ENCODE results near the gene SLC9C2.
"Not testable (repeated sequence)": the region's sequence is repeated elsewhere in the genome, so short reads cannot be mapped to it uniquely, and the experiment has no call there.

Gene SLC9C2

DNA sequence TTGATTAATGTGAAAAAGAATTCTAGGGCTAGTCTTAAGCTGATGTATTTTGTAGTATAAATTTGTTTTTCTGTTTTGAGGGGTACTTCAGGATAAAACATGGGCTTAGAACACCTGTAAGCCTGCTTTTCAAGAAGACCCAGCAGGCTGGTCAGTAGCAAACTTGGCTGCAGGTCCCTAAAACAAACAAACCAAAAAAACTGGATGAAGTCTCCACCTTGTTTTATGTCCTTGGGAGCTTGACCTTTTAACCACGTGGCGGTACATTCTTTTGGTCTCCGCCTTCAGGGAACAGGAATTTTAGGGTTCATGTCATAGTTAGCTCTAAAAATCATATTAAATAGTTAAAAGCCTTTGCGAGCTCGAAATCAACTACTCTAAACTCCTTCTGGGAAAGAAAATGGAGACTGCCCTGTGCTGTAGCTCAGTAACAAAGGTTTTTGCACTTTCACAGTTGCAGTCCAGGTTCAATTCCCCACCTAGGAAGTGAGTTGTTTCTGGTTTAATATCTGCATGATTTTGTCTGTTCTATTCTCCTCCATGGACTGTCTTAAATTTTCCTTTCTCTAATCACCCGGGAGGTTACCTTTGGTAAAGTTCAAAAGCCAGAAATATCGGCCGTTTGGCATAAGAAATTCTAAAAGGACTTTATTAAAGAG lies 107.1 kb downstream of the SLC9C2 start:
- TF ChIP-seq, protein P1, sequence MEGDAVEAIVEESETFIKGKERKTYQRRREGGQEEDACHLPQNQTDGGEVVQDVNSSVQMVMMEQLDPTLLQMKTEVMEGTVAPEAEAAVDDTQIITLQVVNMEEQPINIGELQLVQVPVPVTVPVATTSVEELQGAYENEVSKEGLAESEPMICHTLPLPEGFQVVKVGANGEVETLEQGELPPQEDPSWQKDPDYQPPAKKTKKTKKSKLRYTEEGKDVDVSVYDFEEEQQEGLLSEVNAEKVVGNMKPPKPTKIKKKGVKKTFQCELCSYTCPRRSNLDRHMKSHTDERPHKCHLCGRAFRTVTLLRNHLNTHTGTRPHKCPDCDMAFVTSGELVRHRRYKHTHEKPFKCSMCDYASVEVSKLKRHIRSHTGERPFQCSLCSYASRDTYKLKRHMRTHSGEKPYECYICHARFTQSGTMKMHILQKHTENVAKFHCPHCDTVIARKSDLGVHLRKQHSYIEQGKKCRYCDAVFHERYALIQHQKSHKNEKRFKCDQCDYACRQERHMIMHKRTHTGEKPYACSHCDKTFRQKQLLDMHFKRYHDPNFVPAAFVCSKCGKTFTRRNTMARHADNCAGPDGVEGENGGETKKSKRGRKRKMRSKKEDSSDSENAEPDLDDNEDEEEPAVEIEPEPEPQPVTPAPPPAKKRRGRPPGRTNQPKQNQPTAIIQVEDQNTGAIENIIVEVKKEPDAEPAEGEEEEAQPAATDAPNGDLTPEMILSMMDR (conservative IDR thresholded peaks at IDR 0.05; ENCODE audit: low read depth, low read length), result no peak
- DNase-seq (ENCODE audit: low read depth), result no peak
- H3K4me3 ChIP-seq (ENCODE audit: low read length), result no peak overlapping the region

DNA sequence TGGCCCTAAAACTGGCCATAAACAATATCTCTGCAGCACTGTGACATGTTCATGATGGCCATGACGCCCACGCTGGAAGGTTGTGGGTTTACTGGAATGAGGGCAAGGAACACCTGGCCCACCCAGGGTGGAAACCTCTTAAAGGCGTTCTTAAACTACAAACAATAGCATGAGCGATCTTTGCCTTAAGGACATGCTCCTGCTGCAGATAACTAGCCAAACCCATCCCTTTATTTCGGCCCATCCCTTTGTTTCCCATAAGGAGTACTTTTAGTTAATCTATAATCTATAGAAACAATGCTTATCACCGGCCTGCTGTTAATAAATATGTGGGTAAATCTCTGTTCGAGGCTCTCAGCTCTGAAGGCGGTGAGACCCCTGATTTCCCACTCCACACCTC lies 109.7 kb downstream of the SLC9C2 start:
- not testable (repeated sequence) for H3K4me3 ChIP-seq (ENCODE audit: low read length); DNase-seq (ENCODE audit: low read depth)

DNA sequence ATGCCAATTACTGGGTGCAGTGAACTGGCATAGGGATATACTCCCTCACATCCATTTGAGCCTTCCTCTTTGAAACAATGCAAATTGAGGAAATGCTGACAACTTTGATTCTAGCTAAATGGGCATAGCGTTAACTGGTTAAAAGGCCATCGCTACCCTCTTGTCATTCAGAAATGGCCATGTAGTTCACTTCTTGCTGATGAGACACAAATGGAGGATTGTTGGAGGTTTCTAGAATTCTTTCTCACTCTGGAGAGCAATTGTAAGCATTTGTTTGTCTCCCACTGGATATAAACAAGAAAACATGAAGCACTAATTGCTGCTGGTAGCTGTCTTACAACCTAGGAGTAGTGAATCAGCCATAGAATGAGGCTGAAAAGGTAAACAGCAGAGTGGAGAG lies 111.4 kb downstream of the SLC9C2 start:
- DNase-seq (ENCODE audit: low read depth), result no peak
- no peak overlapping the region for H3K4me3 ChIP-seq (ENCODE audit: low read length)
- TF ChIP-seq, protein P1 (conservative IDR thresholded peaks at IDR 0.05; ENCODE audit: low read depth, low read length), result no peak

DNA sequence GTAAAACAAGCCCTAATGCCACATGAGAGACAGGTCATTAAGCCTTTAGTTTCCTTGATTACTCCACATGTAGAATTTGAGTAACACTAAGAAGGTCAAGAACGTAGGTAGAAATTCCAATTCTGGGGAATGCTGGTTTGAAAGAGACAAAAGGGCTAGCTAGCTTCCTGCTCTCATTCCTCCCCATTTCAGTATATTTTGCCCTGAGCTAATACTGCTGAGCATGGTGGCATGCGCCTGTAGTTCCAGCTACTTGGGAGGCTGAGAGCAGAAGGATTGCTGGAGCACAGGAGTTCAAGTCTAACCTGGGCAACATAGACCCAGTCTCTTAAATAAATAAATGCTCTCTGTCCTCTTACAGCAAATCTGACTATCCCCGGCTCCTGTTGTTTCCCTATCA lies 112.9 kb downstream of the SLC9C2 start:
- TF ChIP-seq, protein P1 (conservative IDR thresholded peaks at IDR 0.05; ENCODE audit: low read depth, low read length), result no peak
- no peak for DNase-seq (ENCODE audit: low read depth)
- no peak overlapping the region for H3K4me3 ChIP-seq (ENCODE audit: low read length)

DNA sequence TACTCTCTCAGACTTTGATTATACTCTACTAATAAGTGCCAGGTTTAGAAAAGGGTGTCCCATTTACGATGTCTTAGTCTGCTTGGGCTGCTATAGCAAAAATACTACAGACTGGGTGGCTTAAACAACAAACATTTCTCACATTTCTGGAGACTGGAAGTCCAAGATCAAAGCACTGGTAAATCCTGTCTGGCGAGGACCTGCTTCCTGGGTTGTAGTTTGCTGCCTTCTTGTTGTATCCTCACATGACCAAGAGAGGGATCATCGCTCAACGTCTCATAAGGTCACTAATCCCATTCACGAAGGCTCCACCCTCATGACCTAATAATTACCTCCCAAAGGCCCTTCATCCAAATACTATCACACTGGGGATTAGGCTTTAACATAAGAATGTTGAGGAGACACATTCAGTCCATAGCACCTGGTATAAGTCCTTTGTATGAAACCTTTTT lies 113.7 kb downstream of the SLC9C2 start:
- no peak for DNase-seq (ENCODE audit: low read depth)
- H3K4me3 ChIP-seq (ENCODE audit: low read length), result no peak overlapping the region
- TF ChIP-seq, protein P1 (conservative IDR thresholded peaks at IDR 0.05; ENCODE audit: low read depth, low read length), result no peak

DNA sequence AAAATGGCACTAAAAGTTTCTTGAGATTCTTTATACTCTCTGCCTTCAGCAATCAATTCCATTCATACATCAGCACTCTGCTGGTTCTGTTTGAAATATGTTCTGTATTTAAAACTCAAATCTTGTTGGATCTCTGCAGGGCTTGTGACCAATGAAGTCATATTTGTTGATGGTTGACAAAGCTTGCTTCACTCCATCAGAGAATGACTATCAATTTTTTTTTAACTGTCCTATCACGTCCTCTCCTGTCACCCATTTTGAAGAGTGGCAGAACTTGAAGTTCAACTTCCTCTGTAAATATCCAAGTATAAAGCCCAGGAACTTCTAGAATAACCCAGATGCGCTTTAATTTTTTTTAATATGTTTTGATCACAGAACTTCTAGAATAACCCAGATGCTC lies 114.9 kb downstream of the SLC9C2 start:
- no peak overlapping the region for H3K4me3 ChIP-seq (ENCODE audit: low read length)
- TF ChIP-seq, protein P1 (conservative IDR thresholded peaks at IDR 0.05; ENCODE audit: low read depth, low read length), result no peak
- DNase-seq (ENCODE audit: low read depth), result no peak

DNA sequence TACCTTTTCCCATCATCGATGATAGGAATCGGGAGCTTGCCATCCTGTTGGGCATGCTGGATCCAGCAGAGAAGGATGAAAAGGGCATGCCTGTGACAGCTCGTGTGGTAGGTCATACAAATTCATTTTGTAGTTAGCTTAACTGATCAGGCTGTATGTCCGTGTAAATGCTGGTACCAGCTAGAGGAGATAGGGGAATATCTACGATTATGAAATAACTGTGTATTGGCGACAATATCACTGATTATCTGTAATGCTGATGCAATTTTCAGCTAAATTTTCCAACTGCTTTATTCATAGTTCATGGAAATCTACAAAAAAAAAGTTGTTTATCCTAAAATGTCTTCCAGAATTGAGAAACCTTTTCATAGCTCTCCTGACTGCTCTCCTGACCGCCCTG lies 117.5 kb downstream of the SLC9C2 start:
- no peak overlapping the region for H3K4me3 ChIP-seq (ENCODE audit: low read length)
- no peak for DNase-seq (ENCODE audit: low read depth)
- TF ChIP-seq, protein P1 (conservative IDR thresholded peaks at IDR 0.05; ENCODE audit: low read depth, low read length), result no peak
